NCI-H345 (cell line): ENCODE data around the gene ARL13B.
"Not testable (repeated sequence)": the region's sequence is repeated elsewhere in the genome, so short reads cannot be mapped to it uniquely, and the experiment has no call there.

ENCODE experiments used
- DNase-seq: peaks from one replicate; lab custom pipeline; 2025; lab: John Stamatoyannopoulos, UW

Gene ARL13B

GRCh38 chr3:94001191-94001590 is 21.2 kb downstream of the ARL13B start:
- DNase-seq = no peak

GRCh38 chr3:94001827-94002495 is 22.0 kb downstream of the ARL13B start:
- DNase-seq = no peak

GRCh38 chr3:94004301-94004910 is 24.5 kb downstream of the ARL13B start:
- no peak for DNase-seq

GRCh38 chr3:94008253-94008652 is 28.3 kb downstream of the ARL13B start:
- DNase-seq = no peak

GRCh38 chr3:94009608-94010007 is 29.7 kb downstream of the ARL13B start:
- DNase-seq = no peak

- DNase-seq = no peak
Observed at GRCh38 chr3:94011233-94011711, 31.3 kb downstream of the ARL13B start.

- DNase-seq = no peak
Observed at GRCh38 chr3:94012185-94012584, 32.2 kb downstream of the ARL13B start.

- DNase-seq = no peak
Observed at GRCh38 chr3:94015025-94015424, 35.1 kb downstream of the ARL13B start.

- DNase-seq = no peak
Observed at GRCh38 chr3:94019659-94020058, 39.7 kb downstream of the ARL13B start.

GRCh38 chr3:94020293-94020692 is 40.3 kb downstream of the ARL13B start:
- no peak for DNase-seq

GRCh38 chr3:94024385-94024784 is 44.4 kb downstream of the ARL13B start:
- DNase-seq = no peak

GRCh38 chr3:94026623-94027022 is 46.7 kb downstream of the ARL13B start:
- no peak for DNase-seq

GRCh38 chr3:94028093-94028837 is 48.3 kb downstream of the ARL13B start, which contains the start of gene STX19:
STX19 (minus strand) TSS chr3:94028597; CDS start chr3:94015269, 13,328 bp downstream.
- DNase-seq = peak; percentile 7

GRCh38 chr3:94036909-94037507 is 57.1 kb downstream of the ARL13B start:
- DNase-seq = no peak

GRCh38 chr3:94043285-94043684 is 63.3 kb downstream of the ARL13B start:
- no peak for DNase-seq

GRCh38 chr3:94044100-94044936 is 64.4 kb downstream of the ARL13B start:
- DNase-seq = not testable (repeated sequence)

- no peak for DNase-seq
Observed at GRCh38 chr3:94046533-94046932, 66.6 kb downstream of the ARL13B start.

- no peak for DNase-seq
Observed at GRCh38 chr3:94049267-94049666, 69.3 kb downstream of the ARL13B start.

GRCh38 chr3:94050546-94050945 is 70.6 kb downstream of the ARL13B start:
- DNase-seq = no peak

- DNase-seq = no peak
Observed at GRCh38 chr3:94061297-94061696, 81.3 kb downstream of the ARL13B start.
